ENCODE measurements around the gene KAT6B.

Gene KAT6B

GRCh38 chr10:74956555-74957111, 130.2 kb downstream of the KAT6B start:
- TF ChIP-seq FOXP2 (optimal IDR thresholded peaks at IDR 0.05; ENCODE audit: borderline replicate concordance, extremely low read depth, extremely low read length, insufficient read depth), result no peak
- TF ChIP-seq TAF1 (IDR thresholded peaks at IDR 0.05; ENCODE audit: borderline replicate concordance, insufficient read depth, low read length), result no peak
- no peak for TF ChIP-seq SIN3A (IDR thresholded peaks at IDR 0.05; ENCODE audit: borderline replicate concordance, insufficient read depth, low read length)
- TF ChIP-seq REST (IDR thresholded peaks at IDR 0.05; ENCODE audit: insufficient read depth in 1 of 2, low read depth in 2 of 2, low read length in 2 of 2), result no peak
- no peak for TF ChIP-seq POLR2AphosphoS5 (IDR thresholded peaks at IDR 0.05; ENCODE audit: low read depth, low read length)

- TF ChIP-seq FOXP2 (optimal IDR thresholded peaks at IDR 0.05; ENCODE audit: borderline replicate concordance, extremely low read depth, extremely low read length, insufficient read depth) (no peak), REST (IDR thresholded peaks at IDR 0.05; ENCODE audit: insufficient read depth in 1 of 2, low read depth in 2 of 2, low read length in 2 of 2) (no peak), SIN3A (IDR thresholded peaks at IDR 0.05; ENCODE audit: borderline replicate concordance, insufficient read depth, low read length) (no peak), TAF1 (IDR thresholded peaks at IDR 0.05; ENCODE audit: borderline replicate concordance, insufficient read depth, low read length) (no peak), POLR2AphosphoS5 (IDR thresholded peaks at IDR 0.05; ENCODE audit: low read depth, low read length) (no peak)
Measured at GRCh38 chr10:74957285-74957961, 131.0 kb downstream of the KAT6B start.

- TF ChIP-seq POLR2AphosphoS5 (IDR thresholded peaks at IDR 0.05; ENCODE audit: low read depth, low read length) (no peak), TAF1 (IDR thresholded peaks at IDR 0.05; ENCODE audit: borderline replicate concordance, insufficient read depth, low read length) (no peak), SIN3A (IDR thresholded peaks at IDR 0.05; ENCODE audit: borderline replicate concordance, insufficient read depth, low read length) (no peak), FOXP2 (optimal IDR thresholded peaks at IDR 0.05; ENCODE audit: borderline replicate concordance, extremely low read depth, extremely low read length, insufficient read depth) (no peak), REST (IDR thresholded peaks at IDR 0.05; ENCODE audit: insufficient read depth in 1 of 2, low read depth in 2 of 2, low read length in 2 of 2) (no peak)
Measured at GRCh38 chr10:74958316-74958715, 131.9 kb downstream of the KAT6B start.

GRCh38 chr10:74960670-74961069, 134.3 kb downstream of the KAT6B start:
- TF ChIP-seq REST (IDR thresholded peaks at IDR 0.05; ENCODE audit: insufficient read depth in 1 of 2, low read depth in 2 of 2, low read length in 2 of 2), result no peak

- TF ChIP-seq FOXP2 (optimal IDR thresholded peaks at IDR 0.05; ENCODE audit: borderline replicate concordance, extremely low read depth, extremely low read length, insufficient read depth) (no peak), TAF1 (IDR thresholded peaks at IDR 0.05; ENCODE audit: borderline replicate concordance, insufficient read depth, low read length) (no peak), SIN3A (IDR thresholded peaks at IDR 0.05; ENCODE audit: borderline replicate concordance, insufficient read depth, low read length) (no peak), REST (IDR thresholded peaks at IDR 0.05; ENCODE audit: insufficient read depth in 1 of 2, low read depth in 2 of 2, low read length in 2 of 2) (no peak), POLR2AphosphoS5 (IDR thresholded peaks at IDR 0.05; ENCODE audit: low read depth, low read length) (no peak)
Measured at GRCh38 chr10:74962517-74962916, 136.1 kb downstream of the KAT6B start.
